ENCODE data around the gene CIT. TPM values are rescaled to one million over a fixed set of nuclear protein-coding genes. Genes with fewer than 3 reads are reported as not detected.

Gene CIT
- total RNA-seq, 2 experiments from 2014 or later, result 54.6 to 71.5 TPM

DNA sequence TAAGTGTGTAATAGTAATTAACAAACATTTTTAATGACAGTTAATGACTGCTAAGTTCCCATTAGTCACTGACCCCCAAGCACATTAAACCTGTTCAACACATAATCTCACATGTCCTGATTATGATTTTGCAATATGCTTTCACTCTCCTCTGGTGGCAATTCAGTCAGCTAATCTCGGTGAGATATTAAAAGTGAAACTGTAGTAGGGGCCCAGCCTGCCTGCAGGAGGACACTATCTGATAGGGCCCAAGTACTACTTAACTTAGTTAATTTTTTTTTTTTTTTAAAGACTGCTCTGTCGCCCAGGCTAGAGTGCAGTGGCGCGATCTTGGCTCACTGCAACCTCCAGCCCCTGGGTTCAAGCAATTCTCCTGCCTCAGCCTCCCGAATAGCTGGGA lies 48.8 kb downstream of the CIT start:
- Mint-ChIP-seq H3K4me1 (peaks cover 3% of the 10 kb centered on the region), H3K9me3 (ENCODE audit: low read depth) (peaks cover 3% of the 10 kb centered on the region), H3K4me3 (no peak overlapping the region), H3K27me3 (no peaks in the 10 kb centered on the region), H3K36me3 (ENCODE audit: low read depth) (peaks cover 13% of the 10 kb centered on the region), H3K27ac (no peak overlapping the region)
- intact Hi-C loops (cut with DNase I, micrococcal nuclease), result no loop called here
- CTCF ChIA-PET, result interaction anchor here (1.2 kb wide), 1 partner anchor 23 kb away, joined by 3 read pairs; no protein-coding TSS in a partner anchor
- POLR2A ChIA-PET, result no interaction called here
- ATAC-seq (no peak), DNase-seq (no peak)

DNA sequence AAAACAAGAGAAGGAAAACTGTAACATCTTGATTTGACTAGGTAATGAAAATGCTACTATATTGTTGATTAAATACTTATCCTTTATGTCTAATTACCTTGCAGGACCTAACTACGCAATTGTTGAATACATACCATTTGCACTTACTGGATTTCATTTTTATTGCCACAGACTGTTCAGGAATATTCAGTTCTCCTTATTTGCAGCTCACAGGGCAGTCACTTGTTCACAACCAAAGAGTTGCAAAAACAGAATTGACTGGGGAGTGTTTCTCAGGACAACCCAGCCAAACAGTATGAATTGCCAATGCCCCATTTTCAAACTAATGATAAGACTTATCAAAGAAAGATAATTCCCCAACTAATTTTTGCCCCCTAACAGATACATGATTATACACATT lies 49.4 kb downstream of the CIT start:
- no peaks in the 10 kb centered on the region for H3K27me3 Mint-ChIP-seq
- POLR2A ChIA-PET, result no interaction called here
- no peak for DNase-seq
- intact Hi-C loops (cut with DNase I, micrococcal nuclease), result no loop called here
- no peak overlapping the region for H3K27ac Mint-ChIP-seq
- peaks cover 3% of the 10 kb centered on the region for H3K9me3 Mint-ChIP-seq (ENCODE audit: low read depth)
- H3K36me3 Mint-ChIP-seq (ENCODE audit: low read depth), result peaks cover 15% of the 10 kb centered on the region
- peaks cover 3% of the 10 kb centered on the region for H3K4me1 Mint-ChIP-seq
- CTCF ChIA-PET, result interaction anchor here (1.2 kb wide), 1 partner anchor 22 kb away, joined by 3 read pairs; no protein-coding TSS in a partner anchor
- no peak overlapping the region for H3K4me3 Mint-ChIP-seq
- no peak for ATAC-seq

DNA sequence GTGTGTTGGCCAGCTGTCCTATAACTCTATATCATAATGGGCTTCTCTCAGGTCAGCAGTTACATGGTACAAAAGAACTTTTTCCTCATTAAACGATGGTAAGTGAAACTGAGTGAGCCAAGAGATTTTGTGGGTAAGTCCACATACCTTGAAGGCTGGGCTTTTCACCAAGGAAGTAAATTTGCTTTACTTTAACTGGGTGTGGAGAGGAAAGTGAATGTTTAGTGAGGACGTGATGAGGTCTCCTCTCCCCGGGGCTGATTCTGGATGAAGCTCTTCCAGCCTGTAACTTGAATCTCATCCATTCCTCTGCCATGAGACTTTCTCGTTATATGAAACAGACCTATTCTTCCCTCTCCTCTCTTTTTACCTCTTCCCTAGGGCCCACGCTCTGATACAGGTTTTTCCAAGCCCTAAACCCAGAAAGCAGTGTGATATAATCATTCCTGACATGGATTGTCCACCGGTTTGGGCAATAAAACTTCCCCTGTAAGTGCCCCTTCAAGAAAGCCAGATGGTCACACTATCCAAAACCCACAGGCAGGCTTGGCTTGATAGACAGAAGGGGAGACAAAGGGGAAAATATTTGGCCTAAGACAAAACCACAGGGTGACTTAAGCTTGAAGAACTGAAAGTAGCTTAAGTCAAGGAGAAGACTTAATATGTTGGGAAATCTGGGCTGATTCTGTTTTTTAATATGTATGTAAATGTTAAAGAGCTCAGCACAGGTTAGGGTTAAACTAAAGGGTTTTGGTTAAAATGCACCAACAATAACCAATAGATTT lies 50.3 kb downstream of the CIT start:
- intact Hi-C loops (cut with DNase I, micrococcal nuclease), result no loop called here
- Mint-ChIP-seq H3K4me3 (no peak overlapping the region), H3K9me3 (ENCODE audit: low read depth) (peaks cover 3% of the 10 kb centered on the region), H3K27me3 (no peaks in the 10 kb centered on the region), H3K4me1 (peaks cover 3% of the 10 kb centered on the region), H3K36me3 (ENCODE audit: low read depth) (peaks cover 15% of the 10 kb centered on the region), H3K27ac (no peak overlapping the region)
- CTCF ChIA-PET, result interaction anchor here (0.7 to 1.2 kb wide), 3 partner anchors 11 to 45 kb away, joined by 3 read pairs; no protein-coding TSS in a partner anchor
- ATAC-seq, result no peak
- DNase-seq, result no peak
- POLR2A ChIA-PET, result interaction anchor here (0.6 kb wide), 1 partner anchor 12 kb away, joined by 3 read pairs; no protein-coding TSS in a partner anchor

DNA sequence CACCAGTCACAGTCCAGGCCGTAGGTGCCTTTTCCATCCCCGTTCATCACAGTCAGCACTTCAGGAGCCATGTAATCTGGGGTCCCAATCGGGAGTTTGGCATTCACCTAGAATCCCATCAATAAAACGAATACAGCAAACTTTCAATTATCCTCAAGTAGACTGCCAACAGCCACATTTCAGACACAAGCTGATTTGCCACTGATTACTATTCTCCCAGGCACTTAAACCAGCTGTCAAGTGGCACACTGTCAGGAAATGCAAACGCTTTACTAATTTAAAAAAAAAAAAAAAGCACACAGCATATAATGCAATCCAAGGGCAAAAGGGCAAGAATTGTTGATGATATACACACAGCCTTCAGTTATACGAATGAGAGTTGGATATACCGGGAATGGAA lies 51.9 kb downstream of the CIT start:
- CTCF ChIA-PET, result no interaction called here

DNA sequence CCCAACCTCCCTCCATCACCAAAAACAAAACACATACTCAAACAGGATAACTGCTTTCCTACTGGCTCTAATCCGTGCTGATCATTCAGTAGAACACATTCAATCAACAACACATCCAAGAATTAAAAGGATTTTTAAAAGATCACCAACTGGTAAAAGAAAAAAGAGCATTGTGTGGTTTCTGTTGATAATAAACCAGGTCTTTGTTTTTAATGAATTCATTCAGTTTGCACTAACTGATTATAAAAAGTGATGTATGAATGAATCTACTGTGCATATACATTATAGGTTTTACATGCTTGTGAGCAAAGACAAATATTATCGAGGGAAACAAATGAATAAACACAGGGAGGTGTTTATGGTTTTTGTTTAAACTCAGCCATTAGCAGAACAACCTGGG lies 55.1 kb downstream of the CIT start:
- Mint-ChIP-seq H3K36me3 (ENCODE audit: low read depth) (peaks cover 2% of the 10 kb centered on the region), H3K9me3 (ENCODE audit: low read depth) (no peaks in the 10 kb centered on the region), H3K4me1 (no peaks in the 10 kb centered on the region), H3K4me3 (no peak overlapping the region), H3K27ac (no peak overlapping the region), H3K27me3 (no peaks in the 10 kb centered on the region)
- ATAC-seq (no peak), DNase-seq (no peak)
- POLR2A ChIA-PET, result interaction anchor here (0.8 kb wide), 1 partner anchor 18 kb away, joined by 5 read pairs; no protein-coding TSS in a partner anchor
- intact Hi-C loops (cut with DNase I, micrococcal nuclease), result no loop called here
- CTCF ChIA-PET, result no interaction called here

More for the DNA sequence above, 51.9 kb downstream of the CIT start:
- POLR2A ChIA-PET, result no interaction called here
- peaks cover 3% of the 10 kb centered on the region for H3K9me3 Mint-ChIP-seq (ENCODE audit: low read depth)
- no peaks in the 10 kb centered on the region for H3K27me3 Mint-ChIP-seq
- no peak overlapping the region for H3K27ac Mint-ChIP-seq
- ATAC-seq (no peak), DNase-seq (no peak)
- no peak overlapping the region for H3K4me3 Mint-ChIP-seq
- intact Hi-C loops (cut with DNase I, micrococcal nuclease), result no loop called here
- peaks cover 3% of the 10 kb centered on the region for H3K4me1 Mint-ChIP-seq
- H3K36me3 Mint-ChIP-seq (ENCODE audit: low read depth), result peaks cover 15% of the 10 kb centered on the region

DNA sequence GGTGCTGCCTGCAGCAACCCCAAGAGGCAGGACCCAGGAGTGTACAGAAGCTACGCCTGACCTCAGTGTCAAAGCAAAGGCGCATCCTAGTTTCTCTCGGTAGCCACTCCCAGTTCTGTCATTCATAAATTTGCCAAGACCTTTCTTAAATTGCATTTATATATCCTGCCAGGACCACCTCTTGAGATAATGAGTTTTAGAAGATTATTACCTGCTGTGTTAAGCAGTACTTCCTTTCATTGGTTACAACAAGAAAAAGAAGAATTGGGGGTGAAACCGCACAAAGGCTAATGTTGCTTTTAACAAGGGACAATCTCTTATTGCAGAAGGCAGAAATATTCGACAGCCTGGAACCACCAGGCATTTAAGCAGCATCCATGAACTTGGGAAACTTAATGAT lies 57.8 kb downstream of the CIT start:
- POLR2A ChIA-PET, result interaction anchor here (0.5 kb wide), 1 partner anchor 91 kb away, joined by 3 read pairs; no protein-coding TSS in a partner anchor
- Mint-ChIP-seq H3K27me3 (no peaks in the 10 kb centered on the region), H3K4me3 (no peak overlapping the region), H3K27ac (no peak overlapping the region), H3K9me3 (ENCODE audit: low read depth) (no peaks in the 10 kb centered on the region), H3K36me3 (ENCODE audit: low read depth) (peaks cover 2% of the 10 kb centered on the region), H3K4me1 (no peaks in the 10 kb centered on the region)
- intact Hi-C loops (cut with DNase I, micrococcal nuclease), result no loop called here
- no peak for DNase-seq
- CTCF ChIA-PET, result interaction anchor here (1.4 kb wide), 1 partner anchor 83 kb away, joined by 3 read pairs; no protein-coding TSS in a partner anchor
- no peak for ATAC-seq

GRCh38 chr12:119817546-119818343 lies 59.4 kb downstream of the CIT start:
- ChIA-PET POLR2A (no interaction called here), CTCF (interaction anchor here (1.4 kb wide), 1 partner anchor 85 kb away, joined by 3 read pairs; no protein-coding TSS in a partner anchor)
- intact Hi-C loops (cut with DNase I, micrococcal nuclease), result no loop called here
- no peaks in the 10 kb centered on the region for H3K4me1 Mint-ChIP-seq
- H3K9me3 Mint-ChIP-seq (ENCODE audit: low read depth), result no peaks in the 10 kb centered on the region
- no peak overlapping the region for H3K4me3 Mint-ChIP-seq
- H3K27ac Mint-ChIP-seq, result no peak overlapping the region
- DNase-seq, result no peak
- H3K27me3 Mint-ChIP-seq, result no peaks in the 10 kb centered on the region
- peaks cover 2% of the 10 kb centered on the region for H3K36me3 Mint-ChIP-seq (ENCODE audit: low read depth)
- ATAC-seq, result no peak

DNA sequence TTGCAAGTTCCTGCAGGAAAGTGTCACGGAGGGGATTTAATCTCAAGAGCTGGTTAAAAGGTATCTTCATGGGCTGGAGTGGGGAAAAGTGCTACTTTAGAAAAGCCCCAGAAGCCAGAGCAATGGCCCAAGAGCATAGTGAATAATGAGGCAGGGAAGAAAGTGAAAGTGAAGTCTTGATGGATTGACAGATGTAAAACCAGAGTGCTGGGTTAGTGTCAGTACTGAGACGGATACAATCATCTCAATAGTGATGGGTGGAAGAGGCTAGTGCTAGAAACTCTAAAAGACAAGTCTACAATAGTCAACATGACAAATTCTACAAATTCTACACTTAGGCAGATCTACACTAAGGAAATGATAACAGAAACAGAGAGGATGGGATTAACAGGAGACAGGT lies 68.1 kb downstream of the CIT start:
- Mint-ChIP-seq H3K27me3 (no peaks in the 10 kb centered on the region), H3K36me3 (ENCODE audit: low read depth) (peaks cover 14% of the 10 kb centered on the region), H3K27ac (no peak overlapping the region), H3K9me3 (ENCODE audit: low read depth) (peaks cover 5% of the 10 kb centered on the region), H3K4me3 (no peak overlapping the region), H3K4me1 (peaks cover 6% of the 10 kb centered on the region)
- ChIA-PET CTCF (no interaction called here), POLR2A (no interaction called here)
- ATAC-seq (peak; percentile 77), DNase-seq (no peak)
- intact Hi-C loops (cut with DNase I, micrococcal nuclease), result no loop called here

DNA sequence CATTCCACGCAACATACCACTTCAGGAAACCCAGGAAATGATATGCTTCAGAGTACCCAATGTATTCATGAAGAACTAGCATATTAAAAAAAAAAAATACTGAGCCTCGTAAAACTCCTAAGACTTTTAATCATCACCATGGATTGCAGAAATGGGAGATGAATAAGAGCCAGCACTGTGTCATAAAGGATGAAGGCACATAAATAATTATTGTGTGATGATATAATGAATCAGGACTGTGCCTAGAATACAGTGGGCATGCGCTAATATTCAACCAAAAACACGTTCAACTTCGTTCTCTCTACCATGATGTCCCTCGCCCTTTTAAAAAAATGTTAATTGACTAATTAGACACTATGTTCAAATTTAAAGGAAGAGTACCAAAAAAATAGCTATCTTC lies 68.7 kb downstream of the CIT start:
- intact Hi-C loops (cut with DNase I, micrococcal nuclease), result no loop called here
- Mint-ChIP-seq H3K4me1 (peaks cover 6% of the 10 kb centered on the region), H3K36me3 (ENCODE audit: low read depth) (peaks cover 14% of the 10 kb centered on the region), H3K4me3 (no peak overlapping the region), H3K9me3 (ENCODE audit: low read depth) (peaks cover 5% of the 10 kb centered on the region), H3K27ac (no peak overlapping the region), H3K27me3 (no peaks in the 10 kb centered on the region)
- POLR2A ChIA-PET, result no interaction called here
- CTCF ChIA-PET, result interaction anchor here (0.9 kb wide), 1 partner anchor 139 kb away, joined by 3 read pairs; no protein-coding TSS in a partner anchor
- ATAC-seq, result no peak
- DNase-seq, result no peak

DNA sequence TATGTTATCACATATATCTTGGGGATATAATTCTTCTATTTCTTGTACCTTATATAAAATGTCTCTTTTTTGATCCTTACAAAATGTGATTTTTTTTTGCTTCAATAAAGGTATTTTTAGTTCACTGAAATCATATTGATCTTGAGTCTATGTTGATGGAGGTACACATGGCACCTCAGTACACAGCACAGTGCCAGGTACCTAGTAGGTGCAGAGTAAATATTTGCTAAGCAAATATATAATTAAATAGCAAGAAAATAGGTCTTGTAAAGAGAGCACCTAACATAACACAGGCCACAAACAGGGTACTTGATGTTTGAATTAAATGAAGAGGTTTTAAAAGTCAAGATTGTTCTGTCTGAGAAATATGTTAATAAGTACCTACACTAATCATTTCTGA lies 69.7 kb downstream of the CIT start:
- H3K27me3 Mint-ChIP-seq, result no peaks in the 10 kb centered on the region
- ChIA-PET POLR2A (no interaction called here), CTCF (interaction anchor here (0.9 kb wide), 1 partner anchor 138 kb away, joined by 3 read pairs; no protein-coding TSS in a partner anchor)
- H3K9me3 Mint-ChIP-seq (ENCODE audit: low read depth), result peaks cover 5% of the 10 kb centered on the region
- ATAC-seq, result no peak
- H3K4me3 Mint-ChIP-seq, result no peak overlapping the region
- intact Hi-C loops (cut with DNase I, micrococcal nuclease), result no loop called here
- DNase-seq, result no peak
- H3K27ac Mint-ChIP-seq, result no peak overlapping the region
- peaks cover 6% of the 10 kb centered on the region for H3K4me1 Mint-ChIP-seq
- peaks cover 12% of the 10 kb centered on the region for H3K36me3 Mint-ChIP-seq (ENCODE audit: low read depth)

- intact Hi-C loops (cut with DNase I, micrococcal nuclease), result no loop called here
- ATAC-seq (no peak), DNase-seq (peak; percentile 18)
- Mint-ChIP-seq H3K9me3 (ENCODE audit: low read depth) (peaks cover 5% of the 10 kb centered on the region), H3K4me1 (peaks cover 5% of the 10 kb centered on the region), H3K4me3 (no peak overlapping the region), H3K36me3 (ENCODE audit: low read depth) (peaks cover 12% of the 10 kb centered on the region), H3K27ac (no peak overlapping the region), H3K27me3 (no peaks in the 10 kb centered on the region)
- ChIA-PET CTCF (no interaction called here), POLR2A (interaction anchor here (0.5 kb wide), 1 partner anchor 18 kb away, joined by 5 read pairs; no protein-coding TSS in a partner anchor)
These were observed 73.0 kb downstream of the CIT start for GRCh38 chr12:119804011-119804641.

Data from activated CD4-positive, alpha-beta T cell treated with anti-CD3 and anti-CD28 coated beads for 36 hours (primary cell).